Hepatocyte (in vitro differentiated cells): Measurements from ENCODE around the gene HNF1B. TPM values are rescaled to one million over a fixed set of nuclear protein-coding genes. Genes with fewer than 3 reads are reported as not detected.

Experiments used
- DNase-seq: peaks from one replicate; pipeline ENCODE4 v3.0.0-alpha.2; 2016; ENCODE audit warnings: low spot score
- H2AFZ ChIP-seq: fragments of 200-600 bp; sonication (generic); 2 replicates; pipeline ENCODE4 v1.6.0; 2016; ENCODE audit warnings: antibody characterized with exemption, mild to moderate bottlenecking
- H3K27ac ChIP-seq: fragments of 200-600 bp; sonication (generic); 2 replicates; pipeline ENCODE4 v1.5.1; 2016; ENCODE audit warnings: mild to moderate bottlenecking
- H3K27me3 ChIP-seq: fragments of 200-600 bp; sonication (generic); 2 replicates; pipeline ENCODE4 v1.6.1; 2016
- H3K36me3 ChIP-seq: fragments of 200-600 bp; sonication (generic); replicated peaks from 2 replicates; pipeline ENCODE4 v1.5.1; 2016; ENCODE audit warnings: low read depth; ENCODE audit not compliant: insufficient read depth
- H3K4me1 ChIP-seq: fragments of 200-600 bp; sonication (generic); 2 replicates; pipeline ENCODE4 v1.5.1; 2016; ENCODE audit warnings: mild to moderate bottlenecking, moderate library complexity; ENCODE audit not compliant: insufficient read depth
- H3K4me2 ChIP-seq: fragments of 200-600 bp; sonication (generic); 2 replicates; pipeline ENCODE4 v1.6.0; 2016
- H3K4me3 ChIP-seq: fragments of 200-600 bp; sonication (generic); 2 replicates; pipeline ENCODE4 v1.5.1; 2016; ENCODE audit warnings: mild to moderate bottlenecking
- H3K79me2 ChIP-seq: fragments of 200-600 bp; sonication (generic); 2 replicates; pipeline ENCODE4 v1.6.0; 2017; ENCODE audit warnings: mild to moderate bottlenecking
- H3K9me2 ChIP-seq: fragments of 200-600 bp; sonication (generic); replicated peaks from 2 replicates; pipeline ENCODE4 v1.6.0; 2017; ENCODE audit warnings: mild to moderate bottlenecking; ENCODE audit not compliant: insufficient read depth
- H3K9me3 ChIP-seq: fragments of 200-600 bp; sonication (generic); 2 replicates; pipeline ENCODE4 v1.5.1; 2016; ENCODE audit warnings: low read depth, mild to moderate bottlenecking
- H4K20me1 ChIP-seq: fragments of 200-600 bp; sonication (generic); 2 replicates; pipeline ENCODE4 v1.6.0; 2016; ENCODE audit warnings: mild to moderate bottlenecking; ENCODE audit not compliant: insufficient read depth, poor library complexity, severe bottlenecking
- EZH2 ChIP-seq: fragments of 200-600 bp; sonication (generic); IDR thresholded peaks from 2 replicates; pipeline ENCODE4 v1.6.1; 2016; ENCODE audit warnings: antibody characterized with exemption, mild to moderate bottlenecking, borderline replicate concordance
- EZH2phosphoT487 ChIP-seq: fragments of 200-600 bp; sonication (generic); IDR thresholded peaks from one replicate; pipeline ENCODE4 v1.6.1; 2018; ENCODE audit warnings: antibody characterized with exemption, mild to moderate bottlenecking, low read depth, moderate library complexity; ENCODE audit not compliant: unreplicated experiment, severe bottlenecking
- WGBS: methylation state at CpG from one replicate; pipeline ENCODE4 v1.1.6; 2016; ENCODE audit warnings: low lambda C conversion rate; ENCODE audit errors: missing lambda C conversion rate; 5-methylcytosine and 5-hydroxymethylcytosine counted together
- polyA plus RNA-seq: library from polyadenylated mRNA; unstranded; fragments of >200 nt; fragmentation: Nextera tagmentation; extraction: Ambion mirVana; gene quantifications from 2 replicates; pipeline ENCODE4 v1.2.1, GENCODE V29; 2016
- total RNA-seq: library from RNA; depleted of rRNA; stranded (reverse); fragments of >200 nt; gene quantifications from 2 replicates; pipeline ENCODE4 v1.2.3, GENCODE V29; 2014
- TF ChIP-seq, protein P1 (sequence below): fragments of 200-600 bp; sonication (generic); IDR thresholded peaks from 2 replicates; pipeline ENCODE4 v1.5.1; 2016; ENCODE audit warnings: antibody characterized with exemption, mild to moderate bottlenecking; ENCODE audit not compliant: poor library complexity

HNF1B gene
- total and polyA plus RNA-seq, 2 experiments from 2014 or later, result 8.8 to 18.2 TPM

DNA sequence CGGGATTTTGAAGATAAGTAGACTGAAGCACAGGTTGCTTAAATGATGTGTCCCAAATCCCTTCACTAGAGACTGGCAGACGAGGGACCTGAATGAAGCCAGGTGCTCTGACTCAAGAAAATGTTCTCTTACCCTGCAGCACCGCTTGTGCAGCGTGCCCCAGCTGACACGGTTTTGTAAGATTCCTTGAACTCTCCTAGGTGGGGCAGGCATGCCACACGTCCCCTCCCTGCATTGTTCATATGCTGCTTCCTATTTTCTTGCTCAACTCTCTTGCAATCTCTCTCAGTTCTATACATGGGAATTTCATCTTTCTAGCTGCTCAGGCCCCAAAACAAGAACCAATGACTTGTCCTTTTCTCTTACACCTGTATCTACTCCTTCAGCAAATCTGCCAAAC lies 22.1 kb upstream of the HNF1B start:
- no peak for DNase-seq
- H4K20me1 ChIP-seq, result no peaks in the 10 kb centered on the region
- H3K9me3 ChIP-seq, result no peaks in the 10 kb centered on the region
- no peak overlapping the region for H3K27ac ChIP-seq
- H3K9me2 ChIP-seq, result no peaks in the 10 kb centered on the region
- 67% methylated on average over 6 of the region's 6 CpGs for WGBS
- H3K4me2 ChIP-seq, result no peak overlapping the region
- no peaks in the 10 kb centered on the region for H3K4me1 ChIP-seq
- H2AFZ ChIP-seq, result no peak overlapping the region
- no peaks in the 10 kb centered on the region for H3K36me3 ChIP-seq
- TF ChIP-seq EZH2, result no peak
- TF ChIP-seq, protein P1, sequence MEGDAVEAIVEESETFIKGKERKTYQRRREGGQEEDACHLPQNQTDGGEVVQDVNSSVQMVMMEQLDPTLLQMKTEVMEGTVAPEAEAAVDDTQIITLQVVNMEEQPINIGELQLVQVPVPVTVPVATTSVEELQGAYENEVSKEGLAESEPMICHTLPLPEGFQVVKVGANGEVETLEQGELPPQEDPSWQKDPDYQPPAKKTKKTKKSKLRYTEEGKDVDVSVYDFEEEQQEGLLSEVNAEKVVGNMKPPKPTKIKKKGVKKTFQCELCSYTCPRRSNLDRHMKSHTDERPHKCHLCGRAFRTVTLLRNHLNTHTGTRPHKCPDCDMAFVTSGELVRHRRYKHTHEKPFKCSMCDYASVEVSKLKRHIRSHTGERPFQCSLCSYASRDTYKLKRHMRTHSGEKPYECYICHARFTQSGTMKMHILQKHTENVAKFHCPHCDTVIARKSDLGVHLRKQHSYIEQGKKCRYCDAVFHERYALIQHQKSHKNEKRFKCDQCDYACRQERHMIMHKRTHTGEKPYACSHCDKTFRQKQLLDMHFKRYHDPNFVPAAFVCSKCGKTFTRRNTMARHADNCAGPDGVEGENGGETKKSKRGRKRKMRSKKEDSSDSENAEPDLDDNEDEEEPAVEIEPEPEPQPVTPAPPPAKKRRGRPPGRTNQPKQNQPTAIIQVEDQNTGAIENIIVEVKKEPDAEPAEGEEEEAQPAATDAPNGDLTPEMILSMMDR, result no peak
- no peak for TF ChIP-seq EZH2phosphoT487
- no peak overlapping the region for H3K4me3 ChIP-seq
- H3K27me3 ChIP-seq, result no peaks in the 10 kb centered on the region
- no peaks in the 10 kb centered on the region for H3K79me2 ChIP-seq

DNA sequence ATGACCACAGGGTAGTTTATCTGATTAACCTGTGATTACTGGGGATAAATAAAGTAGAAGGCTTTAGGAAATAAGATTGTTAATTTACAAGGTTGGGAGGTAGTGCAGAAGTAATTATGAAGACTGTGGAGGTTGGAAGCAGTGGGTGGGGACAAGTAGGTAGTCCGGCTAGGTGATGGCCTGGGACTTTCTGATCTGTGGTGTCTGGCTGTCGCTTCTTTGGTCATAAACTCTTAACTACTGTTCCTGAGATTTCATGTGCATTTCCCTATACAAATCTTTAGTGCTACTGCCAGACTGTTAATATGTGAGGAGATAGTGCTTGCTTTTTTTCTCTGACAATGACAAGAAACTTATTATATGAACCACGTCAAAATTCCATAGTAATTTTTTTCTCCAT lies 19.5 kb upstream of the HNF1B start:
- no peaks in the 10 kb centered on the region for H3K9me3 ChIP-seq
- no peak for DNase-seq
- H2AFZ ChIP-seq, result no peak overlapping the region
- no peak overlapping the region for H3K4me3 ChIP-seq
- H3K36me3 ChIP-seq, result no peaks in the 10 kb centered on the region
- no peaks in the 10 kb centered on the region for H3K79me2 ChIP-seq
- 69% methylated on average over 3 of the region's 3 CpGs for WGBS
- H3K9me2 ChIP-seq, result no peaks in the 10 kb centered on the region
- no peak for TF ChIP-seq EZH2
- TF ChIP-seq, protein P1, result no peak
- TF ChIP-seq EZH2phosphoT487, result no peak
- no peaks in the 10 kb centered on the region for H3K27me3 ChIP-seq
- no peak overlapping the region for H3K4me2 ChIP-seq
- H3K4me1 ChIP-seq, result no peaks in the 10 kb centered on the region
- no peak overlapping the region for H3K27ac ChIP-seq
- H4K20me1 ChIP-seq, result no peaks in the 10 kb centered on the region

DNA sequence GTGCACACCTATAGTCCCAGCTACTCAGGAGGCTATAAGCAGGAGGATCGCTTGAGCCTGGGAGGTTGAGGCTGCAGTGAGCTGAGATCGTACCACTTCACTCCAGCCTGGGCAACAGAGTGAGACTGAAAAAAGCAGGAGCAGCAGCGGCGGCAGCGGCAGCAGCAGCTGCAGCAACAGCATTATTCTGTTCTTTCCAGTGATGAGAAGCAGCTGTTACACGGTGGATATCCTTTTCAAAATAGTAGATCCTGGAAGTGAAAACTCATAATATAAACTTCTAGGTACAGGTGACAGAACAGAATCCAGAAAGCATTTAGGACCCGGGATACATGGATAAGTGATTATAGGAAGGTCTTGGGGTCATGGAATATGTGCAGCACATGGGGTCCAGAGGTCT lies 17.8 kb upstream of the HNF1B start:
- no peak for DNase-seq
- TF ChIP-seq EZH2phosphoT487, result no peak
- TF ChIP-seq EZH2, result no peak
- TF ChIP-seq, protein P1, result no peak
- Histone ChIP-seq H3K4me1 (no peaks in the 10 kb centered on the region), H3K79me2 (no peaks in the 10 kb centered on the region), H2AFZ (no peak overlapping the region), H3K36me3 (no peaks in the 10 kb centered on the region), H3K9me2 (no peaks in the 10 kb centered on the region), H3K27me3 (no peaks in the 10 kb centered on the region), H4K20me1 (no peaks in the 10 kb centered on the region), H3K27ac (no peak overlapping the region), H3K4me3 (no peak overlapping the region), H3K9me3 (no peaks in the 10 kb centered on the region), H3K4me2 (no peak overlapping the region)
- WGBS, result 61% methylated on average over 7 of the region's 7 CpGs

DNA sequence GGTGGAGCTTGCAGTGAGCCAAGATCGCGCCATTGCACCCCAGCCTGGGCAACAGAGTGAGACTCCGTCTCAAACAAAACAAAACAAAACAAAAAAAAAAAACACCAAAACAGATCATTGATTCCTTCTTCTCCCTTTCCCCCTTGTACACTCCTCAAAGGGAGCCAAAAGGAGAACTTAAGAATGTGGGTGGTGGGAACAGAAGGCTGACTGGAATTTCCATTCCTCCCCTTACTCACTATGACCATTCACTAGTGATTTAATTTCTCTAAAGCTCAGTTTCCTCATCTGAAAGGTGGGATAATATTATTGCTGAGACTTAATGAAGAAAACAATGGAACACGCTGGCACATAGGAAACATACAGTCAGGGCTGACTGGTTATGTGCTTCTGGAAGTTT lies 17.1 kb upstream of the HNF1B start:
- WGBS, result 89% methylated on average over 4 of the region's 4 CpGs
- Histone ChIP-seq H3K9me3 (no peaks in the 10 kb centered on the region), H3K9me2 (no peaks in the 10 kb centered on the region), H4K20me1 (no peaks in the 10 kb centered on the region), H3K4me3 (no peak overlapping the region), H3K4me2 (no peak overlapping the region), H3K36me3 (no peaks in the 10 kb centered on the region), H3K27me3 (no peaks in the 10 kb centered on the region), H3K4me1 (no peaks in the 10 kb centered on the region), H3K79me2 (no peaks in the 10 kb centered on the region), H2AFZ (no peak overlapping the region), H3K27ac (no peak overlapping the region)
- DNase-seq, result no peak
- TF ChIP-seq EZH2phosphoT487 (no peak), EZH2 (no peak)
- TF ChIP-seq, protein P1, result no peak
